Subcutaneous abdominal adipose tissue (tissue), 5 donors: Measurements from ENCODE around the gene HTT.

Source experiments
- H3K27ac ChIP-seq: one replicate; pipeline ENCODE4 v1.7.0; 2013; ENCODE audit warnings: low read depth, mild to moderate bottlenecking, inconsistent platforms, low read length, moderate library complexity
- H3K27me3 ChIP-seq, 5 donors: one replicate each; pipeline ENCODE4 v1.7.0; 2013; ENCODE audit warnings: low read length in 5 of 5, inconsistent platforms in 1 of 5; ENCODE audit not compliant: control insufficient read depth in 5 of 5, insufficient read depth in 4 of 5
- H3K36me3 ChIP-seq, 5 donors: one replicate each; pipeline ENCODE4 v1.7.0; 2013; ENCODE audit warnings: low read length in 5 of 5; ENCODE audit not compliant: control insufficient read depth in 5 of 5, insufficient read depth in 5 of 5
- H3K4me1 ChIP-seq, 5 donors: one replicate each; pipeline ENCODE4 v1.7.0; 2013; ENCODE audit warnings: low read length in 5 of 5, mild to moderate bottlenecking in 3 of 5, moderate library complexity in 1 of 5; ENCODE audit not compliant: control insufficient read depth in 5 of 5, insufficient read depth in 5 of 5
- H3K4me3 ChIP-seq, 5 donors: one replicate each; pipeline ENCODE4 v1.7.0; 2013; ENCODE audit warnings: low read length in 5 of 5, low read depth in 1 of 5
- H3K9ac ChIP-seq, 5 donors: one replicate each; pipeline ENCODE4 v1.7.0; 2013; ENCODE audit warnings: low read length in 5 of 5, mild to moderate bottlenecking in 4 of 5, moderate library complexity in 3 of 5
- H3K9me3 ChIP-seq, 5 donors: one replicate each; pipeline ENCODE4 v1.7.0; 2013; ENCODE audit warnings: low read length in 5 of 5; ENCODE audit not compliant: control insufficient read depth in 5 of 5
- donor health status: healthy.
- donor health status: healthy.
- donor health status: healthy.
- donor health status: healthy.
- donor health status: healthy.

HTT gene

GRCh38 chr4:3228881-3229280, 154.4 kb downstream of the HTT start:
- H3K36me3 ChIP-seq: peaks cover 0 to 97% (median 91%) of the 10 kb centered on the region in 5 donors
- H3K4me3 ChIP-seq: no peak overlapping the region
- H3K27me3 ChIP-seq: no peaks in the 10 kb centered on the region
- H3K4me1 ChIP-seq: peaks cover 0 to 2% (median 0%) of the 10 kb centered on the region in 5 donors
- no peaks in the 10 kb centered on the region for H3K9me3 ChIP-seq
- H3K27ac ChIP-seq: no peak overlapping the region
- H3K9ac ChIP-seq: no peak overlapping the region

GRCh38 chr4:3229328-3229727, 154.8 kb downstream of the HTT start:
- H3K36me3 ChIP-seq: peaks cover 0 to 97% (median 91%) of the 10 kb centered on the region in 5 donors
- no peak overlapping the region for H3K4me3 ChIP-seq
- no peak overlapping the region for H3K9ac ChIP-seq
- H3K9me3 ChIP-seq: no peaks in the 10 kb centered on the region
- H3K27me3 ChIP-seq: no peaks in the 10 kb centered on the region
- no peak overlapping the region for H3K27ac ChIP-seq
- H3K4me1 ChIP-seq: peaks cover 0 to 2% (median 0%) of the 10 kb centered on the region in 5 donors

- H3K9ac ChIP-seq: no peak overlapping the region
- H3K4me3 ChIP-seq: no peak overlapping the region
- H3K4me1 ChIP-seq: peaks cover 0 to 2% (median 0%) of the 10 kb centered on the region in 5 donors
- H3K36me3 ChIP-seq: peaks cover 0 to 97% (median 91%) of the 10 kb centered on the region in 5 donors
- no peaks in the 10 kb centered on the region for H3K9me3 ChIP-seq
- no peak overlapping the region for H3K27ac ChIP-seq
- no peaks in the 10 kb centered on the region for H3K27me3 ChIP-seq
Observed at GRCh38 chr4:3229964-3230363, 155.5 kb downstream of the HTT start.

DNA sequence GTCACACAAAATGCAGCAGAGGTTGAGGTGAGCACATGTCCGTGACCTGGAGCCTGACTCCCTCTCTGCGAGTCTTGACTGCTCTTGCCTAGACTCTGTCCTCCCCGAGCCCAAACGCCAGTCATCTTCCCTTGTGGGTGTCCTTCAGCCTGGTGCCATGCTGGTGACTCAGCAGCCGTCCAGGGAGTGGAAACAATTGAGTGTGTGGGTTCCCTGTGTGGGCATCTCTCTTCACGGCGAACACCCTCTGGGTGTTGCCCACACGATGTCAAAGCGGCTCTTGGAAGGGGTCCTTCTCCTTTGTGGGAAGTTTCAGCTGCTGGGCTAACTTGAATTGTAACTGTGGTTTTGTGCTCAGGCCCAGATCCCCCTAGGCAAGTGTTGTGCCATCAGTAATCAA, 157.0 kb downstream of the HTT start:
- H3K9me3 ChIP-seq: no peaks in the 10 kb centered on the region
- no peaks in the 10 kb centered on the region for H3K27me3 ChIP-seq
- no peak overlapping the region for H3K4me3 ChIP-seq
- no peak overlapping the region for H3K27ac ChIP-seq
- peaks cover 0 to 97% (median 92%) of the 10 kb centered on the region in 5 donors for H3K36me3 ChIP-seq
- no peak overlapping the region for H3K9ac ChIP-seq
- peaks cover 0 to 2% (median 0%) of the 10 kb centered on the region in 5 donors for H3K4me1 ChIP-seq

DNA sequence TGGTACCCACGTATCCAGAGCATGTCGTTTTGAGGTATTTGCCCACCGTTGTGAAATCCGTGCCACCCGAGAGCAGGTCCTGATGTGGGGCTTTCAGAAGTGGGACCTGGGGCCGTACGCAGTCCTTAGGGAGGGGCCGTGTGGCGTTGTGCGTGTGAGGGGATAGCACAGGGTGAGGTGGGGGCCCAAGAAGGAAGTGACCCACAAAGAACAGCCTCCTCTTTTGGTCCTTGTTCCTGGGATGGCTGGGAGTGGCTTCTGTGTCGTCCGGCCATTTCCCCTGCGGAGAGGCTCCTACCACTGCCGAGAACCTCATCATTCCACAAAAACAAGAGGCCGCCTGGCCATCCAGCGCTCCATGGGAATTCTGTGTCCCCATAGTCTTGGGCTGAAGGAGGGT, 157.5 kb downstream of the HTT start:
- Histone ChIP-seq H3K4me3 (no peak overlapping the region), H3K27ac (no peak overlapping the region), H3K9me3 (no peaks in the 10 kb centered on the region), H3K4me1 (no peaks in the 10 kb centered on the region), H3K27me3 (no peaks in the 10 kb centered on the region), H3K36me3 (peaks cover 0 to 96% (median 91%) of the 10 kb centered on the region in 5 donors), H3K9ac (no peak overlapping the region)

- no peaks in the 10 kb centered on the region for H3K27me3 ChIP-seq
- no peak overlapping the region for H3K9ac ChIP-seq
- no peaks in the 10 kb centered on the region for H3K4me1 ChIP-seq
- H3K36me3 ChIP-seq: peaks cover 0 to 98% (median 94%) of the 10 kb centered on the region in 5 donors
- no peak overlapping the region for H3K4me3 ChIP-seq
- no peaks in the 10 kb centered on the region for H3K9me3 ChIP-seq
- H3K27ac ChIP-seq: no peak overlapping the region
Observed at GRCh38 chr4:3232871-3233271, 158.4 kb downstream of the HTT start.

- Histone ChIP-seq H3K9ac (no peak overlapping the region), H3K27ac (no peak overlapping the region), H3K9me3 (no peaks in the 10 kb centered on the region), H3K4me3 (no peak overlapping the region), H3K4me1 (no peaks in the 10 kb centered on the region), H3K27me3 (no peaks in the 10 kb centered on the region), H3K36me3 (peaks cover 0 to 98% (median 94%) of the 10 kb centered on the region in 5 donors)
Observed at GRCh38 chr4:3233391-3234071, 159.1 kb downstream of the HTT start.

- H3K27me3 ChIP-seq: no peaks in the 10 kb centered on the region
Observed at GRCh38 chr4:3234171-3235029, 159.9 kb downstream of the HTT start.

GRCh38 chr4:3235030-3235345, 160.5 kb downstream of the HTT start:
- H3K9me3 ChIP-seq: no peaks in the 10 kb centered on the region
- H3K4me1 ChIP-seq: peaks cover 0 to 5% (median 0%) of the 10 kb centered on the region in 5 donors
- H3K9ac ChIP-seq: peak overlapping the region in 1 of 5 donors; percentile 14
- H3K27me3 ChIP-seq: no peaks in the 10 kb centered on the region
- H3K36me3 ChIP-seq: peaks cover 0 to 97% (median 94%) of the 10 kb centered on the region in 5 donors
- H3K4me3 ChIP-seq: no peak overlapping the region
- H3K27ac ChIP-seq: no peak overlapping the region

More at GRCh38 chr4:3234171-3235029, 159.9 kb downstream of the HTT start:
- Histone ChIP-seq H3K4me1 (no peaks in the 10 kb centered on the region), H3K9me3 (no peaks in the 10 kb centered on the region), H3K9ac (peak overlapping the region in 1 of 5 donors; percentile 14), H3K27ac (no peak overlapping the region), H3K36me3 (peaks cover 0 to 97% (median 94%) of the 10 kb centered on the region in 5 donors), H3K4me3 (no peak overlapping the region)

DNA sequence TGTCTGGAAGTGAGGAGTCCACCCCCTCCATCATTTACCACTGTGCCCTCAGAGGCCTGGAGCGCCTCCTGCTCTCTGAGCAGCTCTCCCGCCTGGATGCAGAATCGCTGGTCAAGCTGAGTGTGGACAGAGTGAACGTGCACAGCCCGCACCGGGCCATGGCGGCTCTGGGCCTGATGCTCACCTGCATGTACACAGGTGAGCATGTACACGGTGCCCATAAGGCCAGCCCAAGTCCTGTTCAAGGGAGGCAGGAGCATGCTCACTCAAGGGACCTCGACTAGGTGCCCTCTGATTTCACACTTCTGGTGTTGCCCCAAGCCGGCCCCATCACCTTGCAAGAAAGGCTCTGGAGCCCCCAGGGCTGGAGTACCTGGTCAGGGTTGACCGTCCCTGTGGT, 161.1 kb downstream of the HTT start:
- no peak overlapping the region for H3K27ac ChIP-seq
- H3K4me3 ChIP-seq: no peak overlapping the region
- no peak overlapping the region for H3K9ac ChIP-seq
- H3K27me3 ChIP-seq: no peaks in the 10 kb centered on the region
- peaks cover 0 to 10% (median 0%) of the 10 kb centered on the region in 5 donors for H3K4me1 ChIP-seq
- H3K36me3 ChIP-seq: peaks cover 0 to 97% (median 94%) of the 10 kb centered on the region in 5 donors
- H3K9me3 ChIP-seq: no peaks in the 10 kb centered on the region
